GM13976 (cell line): ENCODE data around the gene MEIS1.

Source experiments
- DNase-seq: peaks from one replicate; pipeline ENCODE4 v3.0.0; 2012; ENCODE audit warnings: low spot score
- in situ Hi-C: fragments of 300-500 bp; cut with MboI; formaldehyde crosslinking; loops from one replicate; pipeline ENCODE4 v1.12.0; 2022; ENCODE audit warnings: low sequenced_read_pairs, mixed read lengths, inconsistent platforms; ENCODE audit not compliant: unreplicated experiment
- TF ChIP-seq, protein P1 (sequence below): IDR thresholded peaks from 2 replicates; pipeline ENCODE4 v1.5.1; 2012; ENCODE audit warnings: borderline replicate concordance, mild to moderate bottlenecking; ENCODE audit not compliant: insufficient read depth; ENCODE audit errors: extremely low read depth, missing control alignments, control extremely low read depth

MEIS1 gene

DNA sequence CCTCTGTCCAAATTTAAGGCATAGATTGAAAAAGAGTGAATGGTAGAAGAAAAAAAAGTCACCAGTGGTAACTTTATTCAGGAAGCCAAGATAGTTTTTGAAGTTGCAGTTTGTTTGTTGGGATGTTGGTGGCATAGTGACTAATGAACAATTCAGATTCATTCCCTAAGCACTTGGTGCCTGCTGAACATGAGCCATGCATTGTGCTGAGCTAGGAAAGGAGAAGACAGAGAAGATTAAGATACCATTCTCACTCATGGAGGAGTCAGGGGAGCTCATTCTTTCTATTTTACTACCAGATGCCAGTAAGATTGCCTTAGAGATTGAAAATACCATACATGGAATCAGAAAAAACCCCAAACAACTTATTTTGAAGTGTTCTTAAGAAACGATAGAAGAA is 25.1 kb downstream of the MEIS1 start:
- in situ Hi-C loops = no loop called here
- TF ChIP-seq, protein P1, sequence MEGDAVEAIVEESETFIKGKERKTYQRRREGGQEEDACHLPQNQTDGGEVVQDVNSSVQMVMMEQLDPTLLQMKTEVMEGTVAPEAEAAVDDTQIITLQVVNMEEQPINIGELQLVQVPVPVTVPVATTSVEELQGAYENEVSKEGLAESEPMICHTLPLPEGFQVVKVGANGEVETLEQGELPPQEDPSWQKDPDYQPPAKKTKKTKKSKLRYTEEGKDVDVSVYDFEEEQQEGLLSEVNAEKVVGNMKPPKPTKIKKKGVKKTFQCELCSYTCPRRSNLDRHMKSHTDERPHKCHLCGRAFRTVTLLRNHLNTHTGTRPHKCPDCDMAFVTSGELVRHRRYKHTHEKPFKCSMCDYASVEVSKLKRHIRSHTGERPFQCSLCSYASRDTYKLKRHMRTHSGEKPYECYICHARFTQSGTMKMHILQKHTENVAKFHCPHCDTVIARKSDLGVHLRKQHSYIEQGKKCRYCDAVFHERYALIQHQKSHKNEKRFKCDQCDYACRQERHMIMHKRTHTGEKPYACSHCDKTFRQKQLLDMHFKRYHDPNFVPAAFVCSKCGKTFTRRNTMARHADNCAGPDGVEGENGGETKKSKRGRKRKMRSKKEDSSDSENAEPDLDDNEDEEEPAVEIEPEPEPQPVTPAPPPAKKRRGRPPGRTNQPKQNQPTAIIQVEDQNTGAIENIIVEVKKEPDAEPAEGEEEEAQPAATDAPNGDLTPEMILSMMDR = no peak

DNA sequence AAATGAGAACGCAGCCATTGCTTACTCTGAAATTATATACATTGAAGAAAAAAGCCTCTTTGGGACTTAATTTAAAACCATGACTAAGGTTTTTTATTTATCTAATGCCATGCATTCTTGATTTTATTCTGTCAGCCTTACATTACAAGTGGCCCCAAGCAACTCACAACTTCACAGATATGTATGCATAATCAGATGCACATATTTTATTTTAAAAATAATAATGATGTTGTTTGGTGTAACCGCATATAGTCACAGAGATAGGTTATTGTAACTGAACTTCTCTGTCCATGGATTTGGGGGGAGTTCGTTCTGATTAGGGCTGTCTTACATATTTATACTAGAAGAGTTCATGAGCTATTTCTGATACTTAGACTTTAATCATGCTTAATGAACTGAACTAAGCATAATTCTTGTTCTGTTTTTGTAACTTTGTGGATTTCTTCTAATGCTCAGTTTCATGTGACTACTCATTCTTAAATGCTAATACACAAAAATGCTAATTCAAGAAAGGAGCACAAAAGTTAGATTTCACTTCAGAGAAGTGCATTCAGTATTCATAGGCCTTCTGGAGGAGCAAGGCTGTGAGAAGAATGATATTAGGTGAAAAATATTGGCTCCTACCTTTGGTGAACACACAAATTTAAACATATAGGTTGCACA is 26.2 kb downstream of the MEIS1 start:
- TF ChIP-seq, protein P1 = no peak
- in situ Hi-C loops = no loop called here
- no peak for DNase-seq

More for the DNA sequence above, 25.1 kb downstream of the MEIS1 start:
- no peak for DNase-seq

DNA sequence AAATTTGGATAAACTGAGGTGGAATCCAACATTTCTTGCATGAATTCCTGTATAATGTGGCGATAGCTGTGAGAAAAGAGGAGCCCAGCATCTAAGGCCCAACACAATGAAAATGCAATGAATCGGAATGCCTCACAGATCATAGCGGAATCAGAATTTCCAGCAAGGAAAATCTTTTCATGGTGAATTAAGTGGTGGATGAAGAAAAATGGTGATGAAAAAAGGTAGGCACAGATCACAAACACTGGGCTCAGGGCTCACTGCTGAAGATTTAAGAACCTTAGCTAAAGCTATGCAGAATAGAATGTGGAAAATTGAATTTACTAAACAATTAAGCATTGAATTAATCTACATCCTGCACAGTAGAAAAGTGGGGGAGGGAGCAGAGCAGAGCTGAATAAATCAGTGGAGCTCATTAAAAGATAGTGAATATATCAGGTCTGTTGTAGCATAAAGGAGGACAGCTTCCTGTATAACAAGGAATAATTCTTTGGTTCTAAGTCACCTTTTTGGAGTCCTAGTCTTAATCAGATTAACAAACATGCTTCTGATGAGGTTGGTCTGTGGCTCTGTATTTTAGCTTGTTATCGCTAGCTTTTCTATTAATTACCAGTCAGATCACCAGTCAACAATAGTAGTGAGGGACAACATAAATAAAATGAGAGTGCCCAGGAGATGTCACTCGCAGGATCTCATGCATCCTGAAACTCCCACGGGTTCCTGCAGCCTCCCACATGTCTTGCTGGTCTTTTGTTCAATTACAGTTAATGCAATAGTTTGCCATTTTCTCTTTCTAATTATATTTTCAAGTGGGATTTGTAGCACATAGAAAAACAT is 27.0 kb downstream of the MEIS1 start:
- TF ChIP-seq, protein P1 = no peak
- no peak for DNase-seq
- in situ Hi-C loops = no loop called here

DNA sequence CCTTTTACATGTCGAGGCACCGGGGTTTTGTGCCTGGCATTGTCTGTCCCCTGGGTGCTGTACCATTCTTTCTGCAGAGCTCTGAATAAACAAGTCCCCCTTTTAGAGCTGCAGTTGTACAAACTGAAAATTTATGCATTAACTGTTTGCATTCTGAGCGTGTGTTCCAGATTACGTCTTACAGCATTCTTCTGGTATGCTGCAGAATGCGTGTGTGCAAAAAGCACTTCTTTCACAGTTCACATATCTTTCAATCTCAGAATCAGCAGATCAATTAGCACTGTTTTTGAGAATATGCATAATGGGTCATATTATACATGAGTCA is 27.5 kb downstream of the MEIS1 start:
- DNase-seq = no peak
- in situ Hi-C loops = no loop called here
- TF ChIP-seq, protein P1 = no peak

DNA sequence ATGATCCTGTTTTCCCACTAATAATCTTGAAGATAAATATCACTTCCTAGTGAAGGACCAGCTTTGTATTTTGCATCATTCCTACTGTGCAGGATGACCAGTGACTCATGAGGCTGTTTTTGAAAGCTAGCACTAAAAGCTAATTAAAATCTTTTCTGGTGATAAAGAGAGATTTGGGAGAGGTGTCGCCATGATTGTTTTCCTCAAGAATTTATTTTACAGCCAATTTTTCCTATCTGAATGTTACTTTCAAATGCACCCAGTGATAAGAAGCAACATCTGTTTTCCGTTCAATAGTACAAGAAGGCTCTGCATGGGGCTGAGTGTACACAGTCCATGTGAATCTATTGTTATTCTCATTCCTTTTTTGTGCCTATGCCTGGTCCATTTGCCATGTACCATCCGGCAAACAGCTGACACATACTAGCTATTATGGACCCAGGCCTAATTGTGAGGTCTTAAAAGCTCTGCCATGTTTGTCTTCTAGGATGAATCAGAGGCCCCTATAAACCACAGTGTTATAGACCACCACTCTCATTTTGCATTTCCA is 28.4 kb downstream of the MEIS1 start:
- in situ Hi-C loops = no loop called here
- DNase-seq = no peak
- TF ChIP-seq, protein P1 = no peak

DNA sequence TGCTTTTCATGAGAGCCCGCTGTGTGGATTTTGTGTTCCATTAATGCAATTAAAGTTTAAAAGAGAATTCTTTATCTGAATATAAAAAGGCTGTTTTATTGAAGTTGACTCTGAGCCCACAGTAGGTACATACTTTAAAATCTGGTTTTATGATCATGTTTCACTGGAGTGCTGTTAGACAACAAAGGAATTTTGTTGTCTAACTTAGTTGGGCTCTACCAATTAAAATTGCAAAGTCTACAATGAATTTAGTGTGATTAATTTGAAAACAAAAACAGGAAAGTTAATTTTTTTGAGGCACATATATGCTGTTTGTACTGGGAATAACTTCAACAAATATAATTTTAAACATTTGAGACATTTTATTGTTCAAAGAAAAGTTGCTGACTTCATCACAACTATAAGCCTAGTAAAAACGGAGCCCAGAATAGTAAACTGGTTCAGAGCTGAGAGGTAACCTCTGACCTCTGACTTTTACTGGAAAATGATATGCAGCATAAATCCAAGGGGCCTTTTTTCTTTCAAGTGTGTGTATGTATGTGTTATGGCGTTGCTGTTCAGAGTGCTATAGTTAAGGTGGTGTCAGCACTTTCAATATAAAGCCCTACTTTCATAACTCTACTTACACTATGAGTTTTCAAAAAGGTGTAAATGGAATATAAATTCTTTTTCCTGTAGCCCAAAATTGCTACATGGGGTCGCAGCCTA is 30.2 kb downstream of the MEIS1 start:
- DNase-seq = no peak
- in situ Hi-C loops = no loop called here
- TF ChIP-seq, protein P1 = no peak
